GM19452 (cell line): ENCODE results near the gene XPO4.
A peak's percentile ranks its signal among the peaks of the same experiment; 100 is the strongest.
"Not testable (repeated sequence)": the region's sequence is repeated elsewhere in the genome, so short reads cannot be mapped to it uniquely, and the experiment has no call there.

Experiments used
- ATAC-seq: cut with Tn5 transposase; IDR thresholded peaks from one replicate; pipeline ENCODE4 v1.9.1; 2021; ENCODE audit not compliant: unreplicated experiment

The XPO4 gene

DNA sequence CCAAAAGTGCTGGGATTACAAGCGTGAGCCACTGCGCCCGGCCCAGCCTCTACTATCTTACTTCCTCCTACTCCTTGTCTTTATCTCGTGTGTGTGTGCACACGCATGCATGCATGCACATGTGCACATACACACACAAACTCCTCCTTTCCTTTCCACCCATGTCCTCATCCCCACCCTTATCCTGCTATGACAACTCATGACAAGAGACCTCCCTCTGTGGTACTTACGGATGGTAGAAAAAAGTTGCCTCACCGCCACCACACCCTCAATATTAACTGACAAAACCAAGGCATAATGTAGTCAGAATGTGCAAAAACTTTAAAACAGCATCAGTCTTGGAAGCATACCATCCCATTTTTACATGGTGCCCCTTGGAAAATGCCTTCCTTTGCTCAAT, 112.9 kb downstream of the XPO4 start:
- ATAC-seq = no peak

DNA sequence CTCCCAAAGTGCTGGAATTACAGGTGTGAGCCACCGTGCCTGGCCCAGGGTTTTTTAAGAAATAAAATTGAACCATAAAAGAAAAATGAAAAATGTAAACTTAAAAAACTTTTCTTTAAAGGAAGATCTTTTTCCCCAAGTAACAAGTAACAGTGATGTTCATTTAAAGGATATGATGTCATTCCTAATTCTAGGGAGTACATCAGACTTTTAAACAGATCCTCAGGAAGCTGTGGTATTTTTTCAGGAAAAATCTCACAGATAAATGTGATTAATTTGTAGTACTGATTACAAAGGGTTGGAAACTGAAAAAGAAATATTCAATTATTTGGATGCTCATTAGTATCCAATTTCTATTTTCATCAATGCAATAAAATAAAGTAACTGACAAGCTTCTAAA, 114.2 kb downstream of the XPO4 start:
- ATAC-seq = no peak

DNA sequence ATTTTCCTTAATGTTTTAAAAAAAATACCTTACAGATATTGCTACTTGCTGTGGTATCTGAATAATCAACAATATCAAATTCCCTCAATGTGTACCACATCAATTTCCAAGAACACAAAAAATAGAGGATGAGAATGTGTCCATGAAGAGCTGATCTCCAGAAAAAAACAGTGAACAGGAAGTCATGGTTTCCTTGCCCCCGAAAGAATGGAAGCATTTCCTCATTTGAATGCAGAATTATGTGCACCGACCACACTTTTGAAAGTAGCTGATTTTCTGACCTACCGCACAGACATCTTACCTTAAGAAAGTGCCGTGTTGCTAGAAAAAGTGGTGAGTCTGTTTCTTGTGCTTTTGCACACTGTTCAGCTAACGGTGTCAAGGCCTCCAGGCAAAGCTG, 115.4 kb downstream of the XPO4 start:
- no peak for ATAC-seq

DNA sequence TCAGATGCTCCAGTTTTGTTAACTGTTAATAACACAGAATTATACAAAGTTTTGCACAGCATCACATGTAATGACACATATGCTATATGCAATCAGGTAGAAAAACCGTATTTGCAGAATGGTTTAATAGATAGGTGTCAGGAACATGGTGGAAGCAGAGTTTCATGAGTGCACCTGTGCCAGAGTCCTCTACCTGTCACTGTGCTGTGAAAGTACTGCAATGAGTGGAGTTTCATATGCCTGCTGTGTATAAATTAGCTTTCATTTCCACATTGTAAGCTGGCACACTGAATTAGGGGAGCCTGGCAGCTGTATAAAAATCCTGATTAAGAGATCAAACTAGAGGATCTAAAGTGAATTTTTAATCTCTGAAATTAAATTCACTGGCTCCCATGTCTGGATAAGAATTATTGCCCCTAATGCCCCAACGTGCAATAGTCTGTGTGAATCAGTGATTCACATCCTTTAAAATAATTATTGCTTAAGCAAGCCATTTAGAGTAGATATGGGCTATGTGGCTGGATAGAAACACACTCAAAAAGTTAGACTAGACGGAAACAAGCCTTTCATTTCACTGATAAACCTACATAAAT, 120.3 kb downstream of the XPO4 start:
- no peak for ATAC-seq

DNA sequence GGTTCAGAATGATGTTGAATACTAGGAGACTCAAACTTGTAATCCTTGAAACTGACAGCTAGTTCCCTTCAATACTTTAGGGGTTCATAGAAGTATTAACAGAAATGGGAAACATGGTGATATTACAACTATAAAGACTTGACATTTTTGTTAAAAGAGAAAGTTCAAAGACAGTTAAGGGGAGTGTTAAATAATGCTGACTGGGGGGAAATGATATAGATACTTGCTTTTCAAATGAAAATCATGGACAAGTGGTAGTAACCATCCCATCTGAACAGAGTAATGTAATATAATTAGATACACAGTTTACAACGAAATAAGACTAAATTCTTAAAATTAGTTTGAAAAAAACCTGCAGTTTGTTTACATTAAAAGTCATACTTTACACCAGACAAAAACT, 122.2 kb downstream of the XPO4 start:
- ATAC-seq = no peak

DNA sequence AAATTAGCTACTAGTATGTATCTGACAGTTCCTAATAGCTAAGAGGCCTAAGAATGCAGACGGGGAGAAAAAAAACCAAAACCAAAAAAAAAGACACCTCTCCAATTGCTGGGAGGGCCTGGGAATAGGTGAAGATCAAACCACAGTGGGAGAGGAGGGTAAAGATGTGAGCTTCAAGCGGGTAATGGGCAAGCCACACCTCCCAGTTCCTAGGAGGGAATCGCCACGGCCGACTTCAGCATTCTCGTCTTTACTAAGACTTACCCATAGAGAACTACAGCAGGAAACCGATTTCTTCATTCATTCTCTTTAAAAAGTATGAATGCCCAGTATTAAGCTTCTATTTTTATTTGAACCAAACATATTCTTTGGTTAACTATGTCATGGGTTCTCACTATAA, 123.1 kb downstream of the XPO4 start:
- ATAC-seq = no peak

DNA sequence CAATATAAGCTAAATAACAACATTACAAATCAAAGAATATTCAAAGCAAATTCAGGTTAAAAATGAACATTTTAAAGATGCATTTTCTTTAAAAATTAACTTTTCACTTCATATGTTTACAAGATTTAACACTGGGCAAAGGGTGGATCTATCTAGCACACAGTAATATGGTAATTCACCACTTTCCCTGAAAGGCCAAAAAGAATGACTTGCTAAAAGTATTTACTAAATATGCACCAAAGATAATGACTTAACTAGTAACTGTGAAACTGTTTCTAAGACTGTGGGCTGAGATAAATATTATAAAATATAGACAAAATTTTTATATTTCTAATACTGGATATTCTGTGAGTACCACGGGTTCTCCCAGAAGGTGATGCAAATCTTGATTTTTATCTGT, 124.2 kb downstream of the XPO4 start:
- ATAC-seq = no peak

DNA sequence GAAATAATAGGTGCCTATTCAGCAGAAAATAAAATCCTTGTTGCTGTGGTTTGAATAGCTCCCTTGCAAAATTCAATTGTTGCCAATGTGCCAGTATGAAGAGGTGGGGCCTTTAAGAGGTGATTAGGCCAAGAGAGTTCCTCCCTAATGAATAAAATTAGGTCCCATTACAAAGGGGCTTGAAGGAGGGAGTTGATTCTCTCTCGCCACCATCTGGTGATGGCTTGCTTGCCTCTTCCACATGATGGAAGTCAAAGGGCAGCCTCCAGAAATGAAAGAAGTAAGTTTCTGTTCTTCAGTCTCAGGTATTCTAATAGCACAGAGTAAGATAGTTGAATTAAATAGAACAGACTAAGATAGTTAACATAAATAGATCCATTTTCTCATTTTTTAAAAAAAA, 125.8 kb downstream of the XPO4 start:
- ATAC-seq = no peak

DNA sequence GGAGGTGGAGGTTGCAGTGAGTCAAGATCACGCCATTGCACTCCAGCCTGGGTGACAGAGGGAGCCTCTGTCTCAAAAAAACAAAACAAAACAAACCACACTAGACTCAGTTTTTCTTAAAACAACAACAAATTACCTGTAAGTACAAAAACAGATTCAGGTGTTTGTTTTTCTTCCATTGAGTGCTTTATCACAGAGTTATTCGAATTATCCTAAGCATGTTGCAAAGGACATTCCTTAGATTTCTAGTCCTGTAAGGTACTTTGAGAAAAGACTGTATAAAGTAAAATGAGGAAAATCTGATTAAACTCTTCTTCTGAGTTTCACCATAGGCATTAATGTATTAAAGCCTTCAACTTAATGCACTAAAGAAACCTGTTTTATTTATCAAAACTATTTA, 126.6 kb downstream of the XPO4 start:
- ATAC-seq = no peak

DNA sequence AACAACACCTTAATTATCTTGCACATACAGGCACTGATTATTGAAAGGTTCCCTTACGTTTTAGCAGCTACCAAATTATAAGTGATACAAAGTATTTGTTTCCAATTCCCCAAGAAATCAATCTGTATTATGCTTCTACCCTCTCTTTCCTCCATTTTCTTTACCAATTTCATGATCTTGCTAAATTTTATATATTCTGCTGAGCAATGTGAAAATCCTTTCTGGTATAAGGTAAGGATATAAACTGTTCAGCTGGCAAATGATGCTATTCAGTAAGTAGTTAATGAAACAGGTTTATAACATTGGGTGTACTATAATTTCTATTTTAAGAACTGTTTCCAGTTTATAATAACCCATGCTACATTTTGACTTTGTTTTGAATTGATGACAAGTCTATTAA, 127.8 kb downstream of the XPO4 start:
- ATAC-seq = no peak

DNA sequence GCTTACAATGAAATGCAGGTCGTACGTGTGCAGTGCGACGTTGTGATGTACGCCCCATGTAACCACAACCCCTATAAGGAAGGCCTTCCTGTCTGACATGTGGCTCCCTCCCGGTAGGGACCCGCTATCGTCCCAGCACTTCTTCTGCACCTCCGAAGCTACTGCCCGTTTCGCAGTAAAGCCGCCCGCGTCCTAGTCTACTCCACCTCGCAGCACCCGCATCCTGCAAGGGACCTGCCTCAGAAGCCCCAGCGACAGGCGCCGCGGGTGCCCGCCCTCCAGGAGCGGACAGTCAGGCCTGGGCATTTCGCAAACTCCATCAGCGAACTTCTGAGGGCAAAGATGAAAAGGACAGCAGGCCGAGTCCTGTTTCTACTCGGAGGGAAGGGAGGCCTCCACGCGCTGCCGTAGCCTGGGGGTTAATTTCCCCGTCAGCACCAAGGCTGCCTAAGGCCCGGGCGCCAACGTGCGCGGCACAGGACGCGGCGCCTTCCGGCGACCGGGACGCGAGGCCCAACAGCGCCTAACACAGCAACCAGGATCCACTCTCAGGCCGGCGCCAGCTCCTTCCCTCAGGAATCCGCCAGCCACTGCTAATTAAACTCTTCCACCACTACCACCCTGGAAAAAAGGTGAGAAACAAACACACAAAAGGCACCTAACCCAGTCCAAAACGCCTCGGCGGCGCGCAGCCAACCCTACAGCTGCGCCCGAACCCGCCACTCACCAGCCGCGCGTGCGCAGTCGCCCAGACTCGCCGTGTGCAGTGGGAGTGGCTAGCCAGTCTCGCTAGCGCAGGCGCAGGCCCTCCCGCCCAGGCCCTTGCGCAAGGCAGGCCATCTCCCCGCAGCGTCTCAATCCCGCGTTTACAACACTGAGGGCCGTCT, 129.1 kb downstream of the XPO4 start, which contains the start of gene EEF1AKMT1:
EEF1AKMT1 (minus strand) TSS at position 768 of the 887 bp plus-strand sequence. CDS start 16,363 bp downstream, outside the sequence.
- peak; percentile 92 for ATAC-seq

DNA sequence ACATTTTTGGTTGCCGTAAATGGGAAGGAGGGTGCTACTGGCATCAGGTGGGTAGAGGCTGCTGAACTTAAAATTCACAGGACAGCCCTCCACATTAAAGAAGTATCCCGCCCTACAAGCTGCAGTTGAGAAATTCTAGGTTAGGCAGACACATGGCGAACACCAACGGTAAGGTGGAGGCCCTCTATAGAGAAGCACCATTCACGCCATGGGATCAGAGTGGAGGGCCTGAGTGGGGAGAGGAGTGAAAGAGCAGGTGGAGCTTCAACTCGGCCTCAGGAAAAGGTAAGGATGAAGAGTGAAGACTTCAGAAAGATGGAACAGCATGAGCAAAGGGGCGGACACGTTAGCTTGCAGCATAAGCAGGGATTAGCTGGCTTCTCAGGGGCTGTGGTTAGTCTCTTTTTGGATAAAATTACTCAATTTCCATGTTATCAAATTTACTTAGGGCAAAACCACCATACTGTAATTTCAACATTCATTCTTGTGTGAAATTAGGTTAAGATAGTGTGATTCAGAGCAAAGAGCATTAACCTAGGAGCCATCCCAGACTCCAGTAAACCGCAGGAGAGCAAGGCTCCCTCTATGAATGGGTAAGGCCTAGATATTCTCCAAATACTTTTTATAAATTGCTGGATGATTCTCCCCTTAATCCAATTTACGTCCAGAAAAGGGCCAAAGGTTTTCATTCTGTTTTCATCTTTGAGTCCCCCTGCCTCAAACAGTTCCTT, 130.0 kb downstream of the XPO4 start:
- ATAC-seq = no peak

DNA sequence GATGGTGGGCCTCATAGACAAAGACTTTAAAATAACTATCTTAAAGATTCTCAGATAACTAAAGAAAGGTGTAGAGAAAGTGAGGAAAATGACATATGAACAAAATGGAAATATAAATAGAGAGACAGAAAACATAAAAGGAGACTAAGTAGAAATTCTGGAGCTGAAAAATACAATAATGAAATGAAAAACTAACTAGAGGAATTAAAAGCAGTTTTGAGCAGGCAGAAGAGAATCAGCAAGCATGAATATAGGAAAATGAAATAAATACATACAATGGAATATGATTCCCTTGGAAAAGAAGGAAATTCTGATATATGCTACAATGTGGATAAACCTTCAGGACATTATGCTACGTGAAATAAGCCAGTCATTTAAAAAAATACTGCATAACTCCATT, 132.7 kb downstream of the XPO4 start:
- no peak for ATAC-seq

DNA sequence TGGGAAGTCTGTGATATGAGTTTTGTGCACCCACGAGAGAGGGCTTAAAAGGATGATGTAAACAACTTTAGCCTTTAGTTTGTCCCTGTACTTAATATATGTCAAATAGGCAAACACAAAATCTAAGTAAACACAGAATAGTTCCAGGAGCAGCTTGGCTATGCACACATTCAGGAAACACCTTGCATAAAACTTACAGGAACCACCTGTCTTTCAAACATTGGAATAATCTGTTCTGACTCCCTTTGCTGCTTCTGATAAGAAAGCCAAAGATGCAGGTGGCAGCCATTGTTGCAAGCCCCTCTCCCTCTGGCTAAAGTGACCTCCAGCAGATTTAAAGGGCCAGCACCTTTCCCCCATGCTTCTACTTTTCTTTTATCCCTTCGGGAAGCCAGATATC, 133.5 kb downstream of the XPO4 start:
- no peak for ATAC-seq

DNA sequence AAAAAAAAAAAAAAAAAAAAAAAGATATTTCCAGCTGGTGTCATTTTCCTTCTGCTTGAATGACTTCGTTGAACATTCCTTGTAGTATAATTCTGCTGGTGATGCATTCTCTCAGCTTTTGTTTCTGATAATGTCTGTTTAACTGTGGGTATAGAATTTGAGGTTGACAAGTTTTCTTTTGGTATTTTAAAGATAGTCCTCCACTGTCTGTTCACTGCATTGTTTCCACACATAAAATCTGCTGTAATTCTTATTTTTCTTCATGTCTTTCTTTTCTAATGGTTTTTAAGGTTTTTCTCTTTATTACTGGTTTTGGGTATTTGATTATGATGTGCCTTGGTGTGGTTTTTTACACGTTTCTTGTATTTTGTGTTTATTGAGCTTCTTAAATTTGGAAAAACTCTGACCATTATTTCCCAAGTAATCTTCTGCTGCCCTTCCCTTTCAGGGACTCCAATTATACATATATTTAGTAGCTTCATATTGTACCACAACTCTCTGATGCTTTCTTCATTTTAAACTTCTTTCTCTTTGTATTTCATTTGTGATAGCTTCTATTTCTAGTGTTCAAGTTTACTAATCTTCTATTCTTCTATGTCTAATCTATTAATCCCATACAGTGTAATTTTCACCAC, 135.1 kb downstream of the XPO4 start:
- ATAC-seq = no peak

DNA sequence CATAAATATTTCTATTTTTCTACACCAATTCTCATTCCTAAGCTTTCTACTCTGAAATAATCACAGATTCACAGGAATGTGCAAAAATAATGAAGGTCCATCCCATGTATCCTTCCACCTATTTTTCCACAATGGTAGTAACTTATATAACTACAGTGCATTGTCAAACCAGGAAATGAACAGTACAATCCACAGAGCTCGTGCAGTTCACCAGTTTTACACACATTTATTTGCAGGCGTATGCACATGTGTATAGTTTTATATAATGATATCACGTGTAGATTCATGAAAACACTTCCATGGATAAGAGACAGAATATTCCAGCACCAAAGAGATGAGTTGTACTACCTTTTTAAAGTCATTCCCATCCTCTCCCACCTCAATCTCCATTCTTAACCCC, 141.7 kb downstream of the XPO4 start:
- no peak for ATAC-seq

DNA sequence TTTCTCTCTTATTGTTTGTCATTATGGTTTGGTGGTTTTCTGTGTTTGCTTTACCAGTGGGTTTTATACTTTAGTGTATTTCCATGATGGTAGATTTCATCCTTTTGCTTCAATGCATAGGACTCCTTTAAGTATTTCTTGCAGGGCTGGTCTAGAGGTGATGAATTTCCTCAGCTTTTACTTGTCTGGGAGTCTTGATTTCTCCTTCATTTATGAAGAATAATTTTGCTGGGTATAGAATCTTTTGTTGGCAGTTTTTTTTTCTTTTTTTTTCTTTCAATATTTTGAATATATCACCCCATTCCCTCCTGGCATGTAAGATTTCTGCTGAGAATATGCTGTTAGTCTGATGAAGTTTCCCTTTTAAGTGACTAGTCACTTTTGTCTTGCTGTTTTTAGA, 148.5 kb downstream of the XPO4 start:
- no peak for ATAC-seq

DNA sequence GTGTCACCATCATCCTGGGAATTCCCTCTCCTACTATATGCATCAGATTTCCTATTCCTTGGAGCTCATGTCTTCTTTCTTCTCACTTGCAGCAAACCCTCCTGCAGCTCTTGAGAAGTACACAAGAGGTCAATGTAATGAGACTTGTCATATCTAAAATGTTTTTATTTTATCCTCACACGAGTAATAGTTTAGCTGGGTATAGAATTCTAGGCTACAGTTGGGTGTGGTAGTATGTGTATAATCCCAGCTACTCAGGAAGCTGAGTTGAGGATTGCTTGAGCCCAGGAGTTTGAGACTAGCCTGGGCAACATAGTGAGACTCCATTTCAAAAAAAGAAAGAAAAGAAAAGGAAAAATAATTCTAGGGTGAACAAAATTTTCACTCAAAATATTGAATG, 153.2 kb downstream of the XPO4 start:
- no peak for ATAC-seq

DNA sequence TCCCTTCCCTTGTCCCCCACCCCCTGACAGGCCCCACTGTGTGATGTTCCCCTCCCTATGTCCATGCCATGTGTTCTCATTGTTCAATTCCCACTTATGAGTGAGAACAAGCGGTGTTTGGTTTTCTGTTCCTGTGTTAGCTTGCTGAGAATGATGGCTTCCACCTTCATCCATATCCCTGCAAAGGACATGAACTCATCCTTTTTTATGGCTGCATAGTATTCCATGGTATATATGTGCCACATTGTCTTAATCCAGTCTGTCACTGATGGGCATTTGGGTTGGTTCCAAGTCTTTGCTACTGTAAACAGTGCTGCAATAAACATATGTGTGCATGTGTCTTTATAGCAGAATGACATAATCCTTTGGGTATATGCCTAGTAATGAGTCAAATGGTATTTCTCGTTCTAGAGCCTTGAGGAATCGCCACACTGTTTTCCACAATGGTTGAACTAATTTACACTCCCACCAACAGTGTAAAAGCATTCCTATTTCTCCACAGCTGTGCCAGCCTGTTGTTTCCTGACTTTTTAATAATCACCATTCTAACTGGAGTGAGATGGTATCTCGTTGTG, 158.6 kb downstream of the XPO4 start:
- not testable (repeated sequence) for ATAC-seq

DNA sequence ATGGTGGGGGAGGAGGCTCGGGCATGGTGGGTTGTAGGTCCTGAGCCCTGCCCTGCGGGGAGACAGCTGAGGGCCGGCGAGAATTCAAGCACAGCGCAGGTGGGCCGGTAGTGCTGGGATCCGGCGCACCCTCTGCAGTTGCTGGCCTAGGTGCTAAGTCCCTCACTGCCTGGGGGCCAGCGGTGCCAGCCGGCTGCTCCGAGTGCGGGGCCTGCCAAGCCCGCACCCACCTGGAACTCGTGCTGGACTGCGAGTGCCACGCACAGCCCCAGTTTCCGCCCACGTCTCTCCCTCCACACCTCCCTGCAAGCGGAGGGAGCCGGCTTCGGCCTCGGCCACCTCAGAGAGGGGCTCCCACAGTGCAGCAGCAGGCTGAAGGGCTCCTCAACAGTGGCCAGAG, 162.5 kb downstream of the XPO4 start:
- no peak for ATAC-seq

DNA sequence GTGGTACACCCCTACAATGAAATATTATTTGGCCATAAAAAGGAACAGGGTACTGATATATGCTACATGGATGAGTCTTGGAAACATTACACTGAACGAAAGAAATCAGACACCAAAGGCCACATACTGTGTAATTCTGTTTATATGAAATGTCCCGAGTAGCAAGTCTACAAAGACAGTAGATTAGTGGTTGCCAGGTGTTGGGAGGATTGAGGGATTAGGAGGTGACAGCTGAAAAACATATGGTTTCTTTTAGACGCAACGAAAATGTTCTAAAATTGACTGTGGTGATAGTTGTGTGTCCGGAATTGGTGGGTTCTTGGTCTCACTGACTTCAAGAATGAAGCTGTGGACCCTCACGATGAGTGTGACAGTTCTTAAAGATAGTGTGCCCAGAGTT, 163.9 kb downstream of the XPO4 start:
- no peak for ATAC-seq
